Fibroblast of gingiva (primary cell): Measurements from ENCODE around the gene ESYT2.
"Not testable (repeated sequence)": the region's sequence is repeated elsewhere in the genome, so short reads cannot be mapped to it uniquely, and the experiment has no call there.

ENCODE experiments used
- DNase-seq: peaks from one replicate; pipeline ENCODE4 v3.0.0-alpha.2; 2011; ENCODE audit warnings: low read depth

ESYT2 gene

GRCh38 chr7:158829342-158830210 is at the start of gene ESYT2:
Gene ESYT2, minus strand, starts transcription at chr7:158829509. Its CDS starts 91 bp downstream, at chr7:158829418.
- peak; percentile 98 for DNase-seq

GRCh38 chr7:158878151-158879079 is 49.1 kb upstream of the ESYT2 start:
- not testable (repeated sequence) for DNase-seq

- DNase-seq = no peak
These were observed 47.7 kb upstream of the ESYT2 start for GRCh38 chr7:158876984-158877383.

GRCh38 chr7:158869876-158870275 is 40.6 kb upstream of the ESYT2 start:
- no peak for DNase-seq

GRCh38 chr7:158868764-158869410 is 39.6 kb upstream of the ESYT2 start:
- no peak for DNase-seq

GRCh38 chr7:158867214-158867984 is 38.1 kb upstream of the ESYT2 start:
- no peak for DNase-seq

GRCh38 chr7:158865977-158866376 is 36.7 kb upstream of the ESYT2 start:
- DNase-seq = no peak

GRCh38 chr7:158865462-158865922 is 36.2 kb upstream of the ESYT2 start:
- no peak for DNase-seq

GRCh38 chr7:158864833-158865232 is 35.5 kb upstream of the ESYT2 start:
- DNase-seq = no peak

- DNase-seq = no peak
These were observed 35.2 kb upstream of the ESYT2 start for GRCh38 chr7:158864507-158864820.

- DNase-seq = peak; percentile 81
These were observed 34.5 kb upstream of the ESYT2 start for GRCh38 chr7:158863611-158864506.

- DNase-seq = peak; percentile 17
These were observed 33.8 kb upstream of the ESYT2 start for GRCh38 chr7:158862985-158863610.

- DNase-seq = no peak
These were observed 32.8 kb upstream of the ESYT2 start for GRCh38 chr7:158861936-158862704.

GRCh38 chr7:158861004-158861787 is 31.9 kb upstream of the ESYT2 start:
- DNase-seq = no peak

GRCh38 chr7:158860394-158860793 is 31.1 kb upstream of the ESYT2 start:
- DNase-seq = no peak

- DNase-seq = no peak
These were observed 29.5 kb upstream of the ESYT2 start for GRCh38 chr7:158858592-158859503.
